ENCODE results near the gene PPP6R1. TPM values are rescaled to one million over a fixed set of nuclear protein-coding genes. Genes with fewer than 3 reads are reported as not detected.
A peak's percentile ranks its signal among the peaks of the same experiment; 100 is the strongest.

Gene PPP6R1
- total RNA-seq, 1 donor from 2014 or later = 82.3 TPM

DNA sequence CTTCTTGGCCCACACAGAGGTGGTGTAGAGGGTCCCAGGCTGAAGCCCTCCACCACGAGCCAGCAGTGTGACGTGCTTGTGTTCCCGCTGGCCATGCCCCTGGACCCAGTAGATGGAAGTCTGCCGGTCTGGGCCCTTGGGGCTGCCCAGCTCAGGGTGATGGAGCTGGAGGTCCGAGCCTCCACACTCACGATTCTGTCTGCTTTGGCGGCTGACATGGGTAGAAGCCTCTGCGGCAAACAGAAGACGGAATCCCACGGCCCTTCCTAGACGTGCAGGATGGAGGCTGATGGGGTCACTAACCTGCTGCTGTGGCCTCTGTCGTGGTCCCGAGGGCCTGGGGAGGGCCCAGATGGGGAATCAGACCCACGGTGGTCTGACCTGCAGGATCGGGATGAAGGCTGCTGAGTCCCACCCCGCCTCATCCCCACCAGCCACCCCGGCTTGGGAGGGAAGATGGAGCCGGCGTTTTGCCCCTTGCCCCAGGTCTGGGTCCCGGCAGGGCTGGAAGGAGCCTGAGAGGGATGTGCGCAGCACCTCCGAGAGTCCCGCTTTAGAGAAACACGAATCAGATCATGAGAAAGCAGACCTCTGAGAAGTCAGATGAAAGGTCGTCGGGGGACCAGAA lies 34.7 kb downstream of the PPP6R1 start:
- peaks cover 16% of the 10 kb centered on the region for H3K36me3 Mint-ChIP-seq (ENCODE audit: unreplicated experiment)
- H3K4me1 Mint-ChIP-seq (ENCODE audit: low read depth, unreplicated experiment) = peaks cover 3% of the 10 kb centered on the region
- TF ChIP-seq, protein P1, sequence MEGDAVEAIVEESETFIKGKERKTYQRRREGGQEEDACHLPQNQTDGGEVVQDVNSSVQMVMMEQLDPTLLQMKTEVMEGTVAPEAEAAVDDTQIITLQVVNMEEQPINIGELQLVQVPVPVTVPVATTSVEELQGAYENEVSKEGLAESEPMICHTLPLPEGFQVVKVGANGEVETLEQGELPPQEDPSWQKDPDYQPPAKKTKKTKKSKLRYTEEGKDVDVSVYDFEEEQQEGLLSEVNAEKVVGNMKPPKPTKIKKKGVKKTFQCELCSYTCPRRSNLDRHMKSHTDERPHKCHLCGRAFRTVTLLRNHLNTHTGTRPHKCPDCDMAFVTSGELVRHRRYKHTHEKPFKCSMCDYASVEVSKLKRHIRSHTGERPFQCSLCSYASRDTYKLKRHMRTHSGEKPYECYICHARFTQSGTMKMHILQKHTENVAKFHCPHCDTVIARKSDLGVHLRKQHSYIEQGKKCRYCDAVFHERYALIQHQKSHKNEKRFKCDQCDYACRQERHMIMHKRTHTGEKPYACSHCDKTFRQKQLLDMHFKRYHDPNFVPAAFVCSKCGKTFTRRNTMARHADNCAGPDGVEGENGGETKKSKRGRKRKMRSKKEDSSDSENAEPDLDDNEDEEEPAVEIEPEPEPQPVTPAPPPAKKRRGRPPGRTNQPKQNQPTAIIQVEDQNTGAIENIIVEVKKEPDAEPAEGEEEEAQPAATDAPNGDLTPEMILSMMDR (IDR thresholded peaks at IDR 0.05; ENCODE audit: partially characterized antibody, unreplicated experiment) = no peak
- H3K27me3 Mint-ChIP-seq (ENCODE audit: unreplicated experiment) = peaks cover 8% of the 10 kb centered on the region
- H3K9me3 Mint-ChIP-seq (ENCODE audit: unreplicated experiment) = peaks cover 8% of the 10 kb centered on the region
- H3K27ac Mint-ChIP-seq (ENCODE audit: unreplicated experiment) = no peak overlapping the region
- no peak for DNase-seq
- H3K4me3 Mint-ChIP-seq (ENCODE audit: unreplicated experiment) = no peak overlapping the region

DNA sequence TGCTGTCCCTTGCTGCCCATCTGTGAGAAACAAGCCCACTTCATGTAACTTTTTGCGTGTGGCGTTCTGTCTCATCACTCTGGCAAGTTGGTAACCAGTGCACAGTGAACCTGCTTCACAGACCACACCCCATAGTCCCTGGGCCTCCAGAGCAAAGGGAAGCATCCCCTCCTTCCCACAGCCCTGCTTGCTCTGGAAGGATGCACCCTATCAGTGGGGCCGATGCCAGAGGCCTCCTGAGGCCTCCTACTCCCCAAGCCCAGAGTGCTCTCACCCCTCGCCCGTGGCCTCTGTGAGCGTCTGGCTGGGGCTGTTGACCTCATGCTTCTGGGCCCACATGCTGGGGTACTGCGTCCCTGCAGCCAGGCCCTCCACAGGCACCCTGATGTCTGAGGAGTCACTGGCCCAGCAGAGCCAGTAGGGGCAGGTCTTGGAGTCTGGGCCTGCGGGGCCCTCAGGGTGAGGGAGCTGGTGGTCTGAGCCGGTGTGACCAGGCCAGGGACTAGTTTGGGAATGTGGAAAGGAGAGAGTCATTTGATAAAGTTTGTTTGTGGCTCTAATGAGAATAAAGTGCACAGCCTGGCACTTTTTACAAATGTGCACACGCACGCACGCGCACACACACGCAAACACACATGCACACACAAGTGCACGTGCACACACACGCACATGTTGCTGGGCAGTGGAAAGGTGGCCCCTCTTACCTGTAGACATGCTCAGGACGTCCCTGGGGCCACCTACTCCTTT lies 35.4 kb downstream of the PPP6R1 start:
- Mint-ChIP-seq H3K27me3 (ENCODE audit: unreplicated experiment) (peaks cover 8% of the 10 kb centered on the region), H3K36me3 (ENCODE audit: unreplicated experiment) (peaks cover 16% of the 10 kb centered on the region), H3K9me3 (ENCODE audit: unreplicated experiment) (peaks cover 8% of the 10 kb centered on the region), H3K4me1 (ENCODE audit: low read depth, unreplicated experiment) (peaks cover 3% of the 10 kb centered on the region), H3K4me3 (ENCODE audit: unreplicated experiment) (no peak overlapping the region), H3K27ac (ENCODE audit: unreplicated experiment) (no peak overlapping the region)
- no peak for DNase-seq
- TF ChIP-seq, protein P1 (IDR thresholded peaks at IDR 0.05; ENCODE audit: partially characterized antibody, unreplicated experiment) = no peak

DNA sequence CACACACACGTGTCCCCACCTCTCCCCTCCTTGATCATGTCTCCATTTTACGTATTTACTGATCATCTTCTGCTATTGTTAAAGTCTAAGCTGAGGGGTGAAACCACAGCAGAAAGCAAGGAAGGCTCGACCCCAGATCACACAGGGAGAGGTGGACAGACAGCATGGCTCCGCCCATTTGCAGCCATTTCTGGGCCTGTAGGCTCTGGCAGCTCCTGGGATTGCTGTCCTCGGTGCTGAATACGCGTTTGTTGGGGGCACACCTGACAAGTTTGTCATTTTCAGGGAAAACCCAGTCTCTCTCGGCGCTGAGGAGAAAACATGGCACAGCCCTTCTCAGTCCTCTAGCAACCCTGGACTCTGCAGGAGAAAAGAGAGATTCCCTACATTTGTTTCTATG lies 38.3 kb downstream of the PPP6R1 start:
- Mint-ChIP-seq H3K4me3 (ENCODE audit: unreplicated experiment) (no peak overlapping the region), H3K4me1 (ENCODE audit: low read depth, unreplicated experiment) (peaks cover 1% of the 10 kb centered on the region), H3K27me3 (ENCODE audit: unreplicated experiment) (peaks cover 9% of the 10 kb centered on the region), H3K27ac (ENCODE audit: unreplicated experiment) (no peak overlapping the region), H3K36me3 (ENCODE audit: unreplicated experiment) (peaks cover 24% of the 10 kb centered on the region), H3K9me3 (ENCODE audit: unreplicated experiment) (peaks cover 12% of the 10 kb centered on the region)
- TF ChIP-seq, protein P1 (IDR thresholded peaks at IDR 0.05; ENCODE audit: partially characterized antibody, unreplicated experiment) = no peak
- DNase-seq = no peak

DNA sequence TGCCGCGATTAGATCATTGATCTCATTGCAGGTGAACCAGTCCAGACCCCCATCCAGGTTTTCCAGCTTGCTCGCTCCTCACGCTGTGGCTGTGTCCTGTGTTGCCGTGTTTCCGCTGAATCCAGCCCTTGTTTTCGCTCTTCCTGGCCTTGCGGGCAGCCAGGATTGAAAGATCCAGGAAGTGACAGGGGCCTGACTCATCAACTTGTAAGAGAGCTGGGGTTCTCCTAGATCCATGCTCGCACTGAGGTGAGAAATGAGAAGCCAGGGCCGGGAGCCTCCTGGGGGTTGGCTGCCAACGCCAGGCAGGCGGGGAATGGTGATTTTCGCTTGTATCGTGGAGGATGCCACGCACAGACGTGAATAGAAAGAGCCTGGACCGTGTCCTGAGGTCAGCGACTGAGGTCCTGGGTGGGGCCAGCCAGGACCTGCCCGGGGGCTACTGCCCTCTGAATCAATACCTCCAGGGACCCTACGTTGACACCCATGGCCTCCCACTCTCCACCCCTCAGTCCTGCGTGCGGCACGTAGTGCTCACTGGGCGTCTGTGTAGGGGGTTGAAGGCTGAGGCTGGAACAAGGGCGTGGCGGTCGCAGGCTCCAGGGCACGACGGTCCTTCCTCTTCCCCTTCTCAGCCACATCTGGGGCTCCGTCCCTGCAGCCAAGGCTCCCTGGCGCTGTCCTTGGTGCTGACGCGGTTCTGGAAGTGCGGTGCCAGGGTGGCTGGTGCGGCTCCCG lies 42.2 kb downstream of the PPP6R1 start:
- Mint-ChIP-seq H3K4me3 (ENCODE audit: unreplicated experiment) (peak overlapping the region; percentile 96), H3K4me1 (ENCODE audit: low read depth, unreplicated experiment) (peaks cover 1% of the 10 kb centered on the region), H3K36me3 (ENCODE audit: unreplicated experiment) (peaks cover 25% of the 10 kb centered on the region), H3K27ac (ENCODE audit: unreplicated experiment) (peak overlapping the region; percentile 99), H3K27me3 (ENCODE audit: unreplicated experiment) (peaks cover 12% of the 10 kb centered on the region), H3K9me3 (ENCODE audit: unreplicated experiment) (peaks cover 16% of the 10 kb centered on the region)
- TF ChIP-seq, protein P1 (IDR thresholded peaks at IDR 0.05; ENCODE audit: partially characterized antibody, unreplicated experiment) = no peak
- peak; percentile 88 for DNase-seq

All from glutamatergic neuron (in vitro differentiated cells).